Natural killer cell (primary cell): Measurements from ENCODE around the gene PXMP4. TPM values are rescaled to one million over a fixed set of nuclear protein-coding genes. Genes with fewer than 3 reads are reported as not detected.

Experiments used
- ATAC-seq, 3 donors: fragments of 150-1000 bp in 2 of 3; fragments of 200-7000 bp in 1 of 3; cut with Tn5 transposase; 1 replicate in 1 of 3; 2 replicates in 2 of 3; pipeline ENCODE4 v1.10.0; 2021; ENCODE audit warnings: mild to moderate bottlenecking in 2 of 3, moderate library complexity in 2 of 3
- DNase-seq, 2 donors: peaks; one replicate each; pipeline versions ENCODE4 v3.0.0 to v3.0.0-alpha.2; 2013 to 2021; ENCODE audit warnings: mixed read lengths in 1 of 2
- H3K27ac ChIP-seq: one replicate; pipeline ENCODE4 v1.5.1; 2013; ENCODE audit warnings: mild to moderate bottlenecking, low read length
- H3K27me3 ChIP-seq: one replicate; pipeline ENCODE4 v1.6.1; 2013; ENCODE audit warnings: low read length; ENCODE audit not compliant: control insufficient read depth, insufficient read depth
- H3K36me3 ChIP-seq: one replicate; pipeline ENCODE4 v1.6.1; 2013; ENCODE audit warnings: low read length; ENCODE audit not compliant: control insufficient read depth, insufficient read depth
- H3K4me1 ChIP-seq: one replicate; pipeline ENCODE4 v1.6.1; 2013; ENCODE audit warnings: low read length; ENCODE audit not compliant: control insufficient read depth, insufficient read depth
- H3K4me3 ChIP-seq: one replicate; pipeline ENCODE4 v1.5.1; 2013; ENCODE audit warnings: low read length
- H3K9me3 ChIP-seq: one replicate; pipeline ENCODE4 v1.6.1; 2013; ENCODE audit warnings: low read length; ENCODE audit not compliant: control insufficient read depth, insufficient read depth
- H3K27ac Mint-ChIP-seq, 2 donors: one replicate each; pipeline ENCODE4 v1.8.0; 2022; ENCODE audit warnings: mild to moderate bottlenecking in 2 of 2, mixed read lengths in 2 of 2, moderate library complexity in 1 of 2
- H3K27me3 Mint-ChIP-seq, 2 donors: one replicate each; pipeline ENCODE4 v1.8.0; 2022; ENCODE audit warnings: low read depth in 2 of 2, mixed read lengths in 2 of 2
- H3K36me3 Mint-ChIP-seq: one replicate; pipeline ENCODE4 v1.8.0; 2022; ENCODE audit warnings: mixed read lengths
- H3K4me1 Mint-ChIP-seq, 2 donors: one replicate each; pipeline ENCODE4 v1.8.0; 2022; ENCODE audit warnings: mixed read lengths in 2 of 2
- H3K4me3 Mint-ChIP-seq: one replicate; pipeline ENCODE4 v1.8.0; 2022; ENCODE audit warnings: mild to moderate bottlenecking, moderate library complexity, mixed read lengths
- H3K9me3 Mint-ChIP-seq, 2 donors: one replicate each; pipeline ENCODE4 v1.8.0; 2022; ENCODE audit warnings: mixed read lengths in 2 of 2
- CTCF ChIP-seq: fragments of 200-600 bp; IDR thresholded peaks from one replicate; pipeline ENCODE4 v1.8.0; 2022; ENCODE audit warnings: antibody characterized with exemption
- WGBS: methylation state at CpG from one replicate; pipeline ENCODE4 v1.1.7; 2013; ENCODE audit warnings: missing lambda C conversion rate; ENCODE audit not compliant: insufficient coverage; 5-methylcytosine and 5-hydroxymethylcytosine counted together
- intact Hi-C: fragments of 100-400 bp; cut with micrococcal nuclease; formaldehyde crosslinking; loops from one replicate; pipeline ENCODE4 v1.14.2; 2022
- total RNA-seq, 4 donors: library from RNA; stranded (reverse); fragments of 120-200 nt in 1 of 4; gene quantifications; one replicate each; pipeline versions ENCODE4 v1.2.3 to v1.2.4, GENCODE V29; 2013 to 2022

Gene PXMP4
- total RNA-seq, 3 donors from 2014 or later (not counting 1 experiment from before 2014, with no cell fraction given) = 4.7 to 6.6 (median 6.2) TPM

GRCh38 chr20:33766686-33767085 is 46.6 kb upstream of the PXMP4 start:
- Histone ChIP-seq H3K9me3 (no peaks in the 10 kb centered on the region), H3K4me3 (no peak overlapping the region), H3K36me3 (peaks cover 12% of the 10 kb centered on the region), H3K27me3 (no peaks in the 10 kb centered on the region), H3K27ac (no peak overlapping the region), H3K4me1 (no peaks in the 10 kb centered on the region)
- 97% methylated on average over 9 of the region's 9 CpGs for WGBS
- intact Hi-C loops = no loop called here
- DNase-seq (no peak), ATAC-seq (no peak)
- no peak for TF ChIP-seq CTCF
- Mint-ChIP-seq H3K27me3 (no peaks in the 10 kb centered on the region), H3K4me1 (no peaks in the 10 kb centered on the region), H3K36me3 (no peaks in the 10 kb centered on the region), H3K9me3 (no peaks in the 10 kb centered on the region), H3K4me3 (no peak overlapping the region), H3K27ac (no peak overlapping the region)

GRCh38 chr20:33765592-33765991 is 45.5 kb upstream of the PXMP4 start:
- 99% methylated on average over 5 of the region's 5 CpGs for WGBS
- H3K27me3 Mint-ChIP-seq = no peaks in the 10 kb centered on the region
- H3K4me1 Mint-ChIP-seq = no peaks in the 10 kb centered on the region
- H3K9me3 ChIP-seq = no peaks in the 10 kb centered on the region
- H3K27ac Mint-ChIP-seq = no peak overlapping the region
- DNase-seq = no peak
- no peak for TF ChIP-seq CTCF
- H3K36me3 ChIP-seq = peaks cover 12% of the 10 kb centered on the region
- no peak overlapping the region for H3K4me3 ChIP-seq
- intact Hi-C loops = no loop called here
- H3K27ac ChIP-seq = no peak overlapping the region
- no peaks in the 10 kb centered on the region for H3K9me3 Mint-ChIP-seq
- H3K4me1 ChIP-seq = no peaks in the 10 kb centered on the region
- H3K36me3 Mint-ChIP-seq = no peaks in the 10 kb centered on the region
- no peaks in the 10 kb centered on the region for H3K27me3 ChIP-seq
- H3K4me3 Mint-ChIP-seq = no peak overlapping the region
- ATAC-seq = no peak

- 84% methylated on average over 2 of the region's 2 CpGs for WGBS
- Histone ChIP-seq H3K4me1 (no peaks in the 10 kb centered on the region), H3K27me3 (no peaks in the 10 kb centered on the region), H3K9me3 (no peaks in the 10 kb centered on the region), H3K4me3 (no peak overlapping the region), H3K27ac (no peak overlapping the region), H3K36me3 (peaks cover 12% of the 10 kb centered on the region)
- TF ChIP-seq CTCF = no peak
- ATAC-seq = no peak
- Mint-ChIP-seq H3K27ac (no peak overlapping the region), H3K4me3 (no peak overlapping the region), H3K9me3 (no peaks in the 10 kb centered on the region), H3K27me3 (no peaks in the 10 kb centered on the region), H3K36me3 (no peaks in the 10 kb centered on the region), H3K4me1 (no peaks in the 10 kb centered on the region)
- intact Hi-C loops = no loop called here
- no peak for DNase-seq
These were observed 45.0 kb upstream of the PXMP4 start for GRCh38 chr20:33765099-33765498.

- H3K4me3 ChIP-seq = no peak overlapping the region
- ATAC-seq (no peak), DNase-seq (no peak)
- Mint-ChIP-seq H3K9me3 (no peaks in the 10 kb centered on the region), H3K36me3 (no peaks in the 10 kb centered on the region), H3K27me3 (no peaks in the 10 kb centered on the region), H3K4me1 (no peaks in the 10 kb centered on the region), H3K4me3 (no peak overlapping the region), H3K27ac (no peak overlapping the region)
- intact Hi-C loops = no loop called here
- H3K4me1 ChIP-seq = no peaks in the 10 kb centered on the region
- H3K9me3 ChIP-seq = no peaks in the 10 kb centered on the region
- no peaks in the 10 kb centered on the region for H3K27me3 ChIP-seq
- TF ChIP-seq CTCF = no peak
- peaks cover 16% of the 10 kb centered on the region for H3K36me3 ChIP-seq
- H3K27ac ChIP-seq = no peak overlapping the region
- WGBS = 95% methylated on average over 12 of the region's 13 CpGs
These were observed 41.7 kb upstream of the PXMP4 start for GRCh38 chr20:33761698-33762250.
